MM.1S (cell line): ENCODE data around the gene ZBTB12.

Experiments
- DNase-seq: peaks from one replicate; pipeline ENCODE4 v3.0.0-alpha.2; 2015
- H2AFZ ChIP-seq: fragments of 300-600 bp; sonication (generic); 2 replicates; pipeline ENCODE4 v1.6.0; 2016; ENCODE audit warnings: antibody characterized with exemption, low read length
- H3F3A ChIP-seq: fragments of 300-600 bp; sonication (generic); 2 replicates; pipeline ENCODE4 v1.6.1; 2016; ENCODE audit warnings: mild to moderate bottlenecking, antibody characterized with exemption, low read length, moderate library complexity, mixed read lengths; ENCODE audit not compliant: insufficient read depth
- H3K27ac ChIP-seq: fragments of 300-600 bp; sonication (generic); 2 replicates; pipeline ENCODE4 v1.5.1; 2016; ENCODE audit warnings: mild to moderate bottlenecking, low read length
- H3K27me3 ChIP-seq: fragments of 300-600 bp; sonication (generic); replicated peaks from 2 replicates; pipeline ENCODE4 v1.6.0; 2016; ENCODE audit warnings: low read length; ENCODE audit not compliant: insufficient read depth
- H3K36me3 ChIP-seq: fragments of 300-600 bp; sonication (generic); replicated peaks from 2 replicates; pipeline ENCODE4 v1.6.1; 2016; ENCODE audit warnings: mild to moderate bottlenecking, low read length, mixed read lengths; ENCODE audit not compliant: insufficient read depth
- H3K4me1 ChIP-seq: fragments of 300-600 bp; sonication (generic); 2 replicates; pipeline ENCODE4 v1.6.1; 2016; ENCODE audit warnings: low read length, mixed read lengths
- H3K4me2 ChIP-seq: fragments of 300-600 bp; sonication (generic); 2 replicates; pipeline ENCODE4 v1.6.0; 2016; ENCODE audit warnings: low read depth, low read length
- H3K4me3 ChIP-seq: fragments of 300-600 bp; sonication (generic); 2 replicates; pipeline ENCODE4 v1.5.1; 2016; ENCODE audit warnings: low read length, mixed read lengths
- H3K79me2 ChIP-seq: fragments of 300-600 bp; sonication (generic); 2 replicates; pipeline ENCODE4 v1.6.1; 2016; ENCODE audit warnings: mixed run types, low read length, mixed read lengths
- H3K9ac ChIP-seq: fragments of 300-600 bp; sonication (generic); 2 replicates; pipeline ENCODE4 v1.6.1; 2016; ENCODE audit warnings: low read length, mixed read lengths
- H3K9me2 ChIP-seq: fragments of 300-600 bp; sonication (generic); replicated peaks from 2 replicates; pipeline ENCODE4 v1.6.1; 2016; ENCODE audit warnings: mild to moderate bottlenecking, low read length, mixed read lengths; ENCODE audit not compliant: insufficient read depth
- H3K9me3 ChIP-seq: fragments of 300-600 bp; sonication (generic); replicated peaks from 2 replicates; pipeline ENCODE4 v1.6.1; 2016; ENCODE audit warnings: mild to moderate bottlenecking, low read length, mixed read lengths; ENCODE audit not compliant: insufficient read depth
- H4K20me1 ChIP-seq: fragments of 300-600 bp; sonication (generic); 2 replicates; pipeline ENCODE4 v1.6.1; 2016; ENCODE audit warnings: mild to moderate bottlenecking, low read length, moderate library complexity, mixed read lengths; ENCODE audit not compliant: insufficient read depth
- CTCF ChIP-seq: fragments of 300-600 bp; sonication (generic); IDR thresholded peaks from 2 replicates; pipeline ENCODE4 v1.5.1; 2016; ENCODE audit warnings: antibody characterized with exemption, low read length, mixed read lengths
- EZH2 ChIP-seq: fragments of 300-600 bp; sonication (generic); optimal IDR thresholded peaks from 2 replicates; pipeline ENCODE3; 2017; ENCODE audit warnings: low read depth, mild to moderate bottlenecking, antibody characterized with exemption, low read length, mixed read lengths
- EZH2phosphoT487 ChIP-seq: fragments of 300-600 bp; sonication (generic); IDR thresholded peaks from 2 replicates; pipeline ENCODE4 v1.6.1; 2018; ENCODE audit warnings: antibody characterized with exemption, low read length

ZBTB12 gene

GRCh38 chr6:31906122-31906521, 4.2 kb upstream of the ZBTB12 start:
- Histone ChIP-seq H3K27me3 (no peaks in the 10 kb centered on the region), H2AFZ (no peak overlapping the region), H3K9ac (no peak overlapping the region), H3K4me3 (no peak overlapping the region), H3K27ac (no peak overlapping the region), H3K4me2 (no peak overlapping the region), H3K9me3 (no peaks in the 10 kb centered on the region), H4K20me1 (no peaks in the 10 kb centered on the region), H3K79me2 (no peaks in the 10 kb centered on the region), H3K4me1 (peaks cover 14% of the 10 kb centered on the region; the same call in 1 of the 2 replicates), H3F3A (peaks cover 22% of the 10 kb centered on the region), H3K9me2 (no peaks in the 10 kb centered on the region), H3K36me3 (no peaks in the 10 kb centered on the region)
- no peak for DNase-seq
- TF ChIP-seq EZH2phosphoT487 = no peak
- TF ChIP-seq CTCF = no peak
- TF ChIP-seq EZH2 = no peak

DNA sequence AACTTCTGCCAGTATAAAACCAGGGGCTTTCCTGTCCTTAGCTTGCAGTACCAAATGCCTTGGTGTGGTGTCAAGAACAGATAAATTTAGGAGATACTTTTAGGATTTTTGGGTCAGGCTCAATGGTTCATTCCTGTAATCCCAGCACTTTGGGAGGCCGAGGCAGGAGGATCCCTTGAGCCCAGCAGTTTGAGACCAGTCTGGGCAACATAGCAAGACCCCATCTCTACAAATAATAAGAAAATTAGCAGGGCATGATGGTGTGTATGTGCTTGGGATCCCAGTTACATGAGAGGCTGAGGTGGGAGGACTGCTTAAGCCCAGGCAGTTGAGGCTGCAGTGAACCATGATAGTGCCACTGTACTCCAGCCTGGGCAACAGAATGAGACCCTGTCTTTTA, 3.2 kb upstream of the ZBTB12 start:
- Histone ChIP-seq H3K4me2 (no peak overlapping the region), H3K79me2 (no peaks in the 10 kb centered on the region), H3K9ac (no peak overlapping the region), H3K27me3 (no peaks in the 10 kb centered on the region), H3K27ac (no peak overlapping the region), H3K4me1 (peaks cover 14% of the 10 kb centered on the region; the same call in 1 of the 2 replicates), H3F3A (peaks cover 22% of the 10 kb centered on the region), H3K9me2 (no peaks in the 10 kb centered on the region), H4K20me1 (no peaks in the 10 kb centered on the region), H2AFZ (no peak overlapping the region), H3K36me3 (no peaks in the 10 kb centered on the region), H3K9me3 (no peaks in the 10 kb centered on the region), H3K4me3 (no peak overlapping the region)
- TF ChIP-seq EZH2 (no peak), CTCF (no peak), EZH2phosphoT487 (no peak)
- no peak for DNase-seq

- H3K79me2 ChIP-seq = peaks cover 5% of the 10 kb centered on the region; the same call in 1 of the 2 replicates
- H3K9ac ChIP-seq = no peak overlapping the region
- peaks cover 20% of the 10 kb centered on the region for H3F3A ChIP-seq
- TF ChIP-seq CTCF = no peak
- no peak for TF ChIP-seq EZH2phosphoT487
- TF ChIP-seq EZH2 = no peak
- H2AFZ ChIP-seq = no peak overlapping the region
- H3K36me3 ChIP-seq = no peaks in the 10 kb centered on the region
- no peak overlapping the region for H3K4me3 ChIP-seq
- peaks cover 8% of the 10 kb centered on the region; the same call in 1 of the 2 replicates for H3K4me1 ChIP-seq
- H3K9me3 ChIP-seq = no peaks in the 10 kb centered on the region
- no peak overlapping the region for H3K27ac ChIP-seq
- H3K4me2 ChIP-seq = no peak overlapping the region
- H4K20me1 ChIP-seq = no peaks in the 10 kb centered on the region
- H3K9me2 ChIP-seq = no peaks in the 10 kb centered on the region
- DNase-seq = no peak
- no peaks in the 10 kb centered on the region for H3K27me3 ChIP-seq
Observed at GRCh38 chr6:31903957-31904356, 2.1 kb upstream of the ZBTB12 start.
